SK-N-SH treated with all-trans-retinoic acid at 6 μM for 48 hours (cell line): Measurements from ENCODE around the gene ZBTB7C.

Experiments used
- ATAC-seq: fragments of 200-7000 bp; cut with Tn5 transposase; 3 replicates; pipeline ENCODE4 v1.9.1; 2020; ENCODE audit warnings: mild to moderate bottlenecking, moderate library complexity
- BACH2 ChIP-seq: fragments of 250-450 bp; sonication (Bioruptor Pico); IDR thresholded peaks from 2 replicates; pipeline ENCODE4 v1.9.0; 2021; ENCODE audit warnings: mild to moderate bottlenecking, borderline replicate concordance
- CSDC2 ChIP-seq: fragments of 250-450 bp; sonication (Bioruptor Pico); IDR thresholded peaks from 2 replicates; pipeline ENCODE4 v1.5.0; 2020; ENCODE audit warnings: mild to moderate bottlenecking, moderate library complexity
- CSRNP3 ChIP-seq: fragments of 250-450 bp; sonication (Bioruptor Pico); IDR thresholded peaks from 2 replicates; pipeline ENCODE4 v1.5.1; 2021; ENCODE audit warnings: mild to moderate bottlenecking, moderate library complexity
- ESRRG ChIP-seq: fragments of 250-450 bp; sonication (Bioruptor Pico); IDR thresholded peaks from 2 replicates; pipeline ENCODE4 v1.6.1; 2021; ENCODE audit warnings: mild to moderate bottlenecking
- GLIS3 ChIP-seq: fragments of 250-450 bp; sonication (Bioruptor Pico); IDR thresholded peaks from 2 replicates; pipeline ENCODE4 v1.5.0; 2020; ENCODE audit warnings: mild to moderate bottlenecking, moderate library complexity
- ISL1 ChIP-seq: fragments of 250-450 bp; sonication (Bioruptor Pico); IDR thresholded peaks from 2 replicates; pipeline ENCODE4 v2.1.2; 2022; ENCODE audit warnings: mild to moderate bottlenecking, moderate library complexity
- OSR1 ChIP-seq: fragments of 250-450 bp; sonication (Bioruptor Pico); IDR thresholded peaks from 2 replicates; pipeline ENCODE4 v1.8.0; 2022; ENCODE audit warnings: moderate library complexity, mild to moderate bottlenecking, inconsistent platforms
- PATZ1 ChIP-seq: fragments of 250-450 bp; sonication (Bioruptor Pico); IDR thresholded peaks from 2 replicates; pipeline ENCODE4 v1.8.0; 2020; ENCODE audit warnings: mild to moderate bottlenecking, moderate library complexity, borderline replicate concordance
- PPARA ChIP-seq: fragments of 250-450 bp; sonication (Bioruptor Pico); IDR thresholded peaks from 2 replicates; pipeline ENCODE4 v1.5.0; 2020; ENCODE audit warnings: mild to moderate bottlenecking, borderline replicate concordance
- RARB ChIP-seq: fragments of 250-450 bp; sonication (Bioruptor Pico); IDR thresholded peaks from 2 replicates; pipeline ENCODE4 v1.8.0; 2021; ENCODE audit warnings: mild to moderate bottlenecking, moderate library complexity
- SNAI2 ChIP-seq: fragments of 250-450 bp; sonication (Bioruptor Pico); IDR thresholded peaks from 2 replicates; pipeline ENCODE4 v1.5.0; 2020; ENCODE audit warnings: mild to moderate bottlenecking, moderate library complexity
- TCF4 ChIP-seq: fragments of 250-450 bp; sonication (Bioruptor Pico); IDR thresholded peaks from 2 replicates; pipeline ENCODE4 v1.8.0; 2021; ENCODE audit warnings: mild to moderate bottlenecking, moderate library complexity, borderline replicate concordance
- TOX ChIP-seq: fragments of 250-450 bp; sonication (Bioruptor Pico); IDR thresholded peaks from 2 replicates; pipeline ENCODE4 v1.8.0; 2021; ENCODE audit warnings: mild to moderate bottlenecking, moderate library complexity, borderline replicate concordance
- TSHZ2 ChIP-seq: fragments of 250-450 bp; sonication (Bioruptor Pico); IDR thresholded peaks from 2 replicates; pipeline ENCODE4 v1.5.0; 2020; ENCODE audit warnings: mild to moderate bottlenecking, moderate library complexity
- ZC3H10 ChIP-seq: fragments of 250-450 bp; sonication (Bioruptor Pico); IDR thresholded peaks from 2 replicates; pipeline ENCODE4 v1.5.1; 2021; ENCODE audit warnings: mild to moderate bottlenecking, moderate library complexity
- ZFP3 ChIP-seq: fragments of 250-450 bp; sonication (Bioruptor Pico); IDR thresholded peaks from 2 replicates; pipeline ENCODE4 v1.5.0; 2020; ENCODE audit warnings: mild to moderate bottlenecking, moderate library complexity
- ZFP30 ChIP-seq: fragments of 450-650 bp; formaldehyde crosslinking; IDR thresholded peaks from 2 replicates; pipeline ENCODE4 v1.5.0; 2022; ENCODE audit warnings: mild to moderate bottlenecking, moderate library complexity
- ZNF565 ChIP-seq: fragments of 450-650 bp; formaldehyde crosslinking; conservative IDR thresholded peaks from 2 replicates; pipeline ENCODE4 v1.5.0; 2020; ENCODE audit warnings: low read depth, mild to moderate bottlenecking, moderate library complexity
- ZNF70 ChIP-seq: fragments of 450-650 bp; formaldehyde crosslinking; IDR thresholded peaks from 2 replicates; pipeline ENCODE4 v1.5.0; 2020; ENCODE audit warnings: mild to moderate bottlenecking, moderate library complexity
- TF ChIP-seq, protein P1 (sequence below): fragments of 250-450 bp; sonication (Bioruptor Pico); IDR thresholded peaks from 2 replicates; pipeline ENCODE4 v1.8.0; 2021; ENCODE audit warnings: low read depth, mild to moderate bottlenecking, moderate library complexity, borderline replicate concordance

The ZBTB7C gene

DNA sequence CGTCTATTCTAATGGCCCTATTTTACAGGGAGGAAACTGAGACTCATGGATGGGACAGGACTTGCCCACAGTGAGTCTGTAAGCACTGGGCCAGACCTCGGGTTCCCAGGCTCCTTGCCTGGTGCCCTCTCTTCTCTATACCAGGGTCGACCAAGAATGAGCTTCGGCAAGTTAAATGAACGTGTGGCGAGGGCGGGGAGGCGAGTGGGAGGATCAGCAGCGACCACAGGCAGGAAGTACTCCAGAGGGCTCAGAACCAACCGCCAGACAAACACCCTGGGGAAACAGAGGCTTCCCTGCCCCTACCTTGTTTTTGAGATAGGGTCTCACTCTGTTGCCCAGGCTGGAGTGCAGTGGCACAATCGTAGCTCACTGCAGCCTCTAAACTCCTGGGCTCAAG, 301.0 kb downstream of the ZBTB7C start:
- TF ChIP-seq ZNF70 (CRISPR knock-in tag) (no peak), ISL1 (CRISPR knock-in tag) (no peak), CSDC2 (CRISPR knock-in tag) (no peak), BACH2 (CRISPR knock-in tag) (no peak), TOX (no peak), RARB (CRISPR knock-in tag) (no peak), ZFP30 (no peak), ZFP3 (no peak), OSR1 (no peak), ZNF565 (CRISPR knock-in tag) (no peak), CSRNP3 (CRISPR knock-in tag) (no peak), PPARA (CRISPR knock-in tag) (no peak), GLIS3 (CRISPR knock-in tag) (no peak), ZC3H10 (CRISPR knock-in tag) (no peak), ESRRG (CRISPR knock-in tag) (no peak), TSHZ2 (no peak)
- TF ChIP-seq, protein P1, sequence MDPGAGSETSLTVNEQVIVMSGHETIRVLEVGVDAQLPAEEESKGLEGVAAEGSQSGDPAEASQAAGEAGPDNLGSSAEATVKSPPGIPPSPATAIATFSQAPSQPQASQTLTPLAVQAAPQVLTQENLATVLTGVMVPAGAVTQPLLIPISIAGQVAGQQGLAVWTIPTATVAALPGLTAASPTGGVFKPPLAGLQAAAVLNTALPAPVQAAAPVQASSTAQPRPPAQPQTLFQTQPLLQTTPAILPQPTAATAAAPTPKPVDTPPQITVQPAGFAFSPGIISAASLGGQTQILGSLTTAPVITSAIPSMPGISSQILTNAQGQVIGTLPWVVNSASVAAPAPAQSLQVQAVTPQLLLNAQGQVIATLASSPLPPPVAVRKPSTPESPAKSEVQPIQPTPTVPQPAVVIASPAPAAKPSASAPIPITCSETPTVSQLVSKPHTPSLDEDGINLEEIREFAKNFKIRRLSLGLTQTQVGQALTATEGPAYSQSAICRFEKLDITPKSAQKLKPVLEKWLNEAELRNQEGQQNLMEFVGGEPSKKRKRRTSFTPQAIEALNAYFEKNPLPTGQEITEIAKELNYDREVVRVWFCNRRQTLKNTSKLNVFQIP (CRISPR knock-in tag): no peak
- no peak for ATAC-seq

DNA sequence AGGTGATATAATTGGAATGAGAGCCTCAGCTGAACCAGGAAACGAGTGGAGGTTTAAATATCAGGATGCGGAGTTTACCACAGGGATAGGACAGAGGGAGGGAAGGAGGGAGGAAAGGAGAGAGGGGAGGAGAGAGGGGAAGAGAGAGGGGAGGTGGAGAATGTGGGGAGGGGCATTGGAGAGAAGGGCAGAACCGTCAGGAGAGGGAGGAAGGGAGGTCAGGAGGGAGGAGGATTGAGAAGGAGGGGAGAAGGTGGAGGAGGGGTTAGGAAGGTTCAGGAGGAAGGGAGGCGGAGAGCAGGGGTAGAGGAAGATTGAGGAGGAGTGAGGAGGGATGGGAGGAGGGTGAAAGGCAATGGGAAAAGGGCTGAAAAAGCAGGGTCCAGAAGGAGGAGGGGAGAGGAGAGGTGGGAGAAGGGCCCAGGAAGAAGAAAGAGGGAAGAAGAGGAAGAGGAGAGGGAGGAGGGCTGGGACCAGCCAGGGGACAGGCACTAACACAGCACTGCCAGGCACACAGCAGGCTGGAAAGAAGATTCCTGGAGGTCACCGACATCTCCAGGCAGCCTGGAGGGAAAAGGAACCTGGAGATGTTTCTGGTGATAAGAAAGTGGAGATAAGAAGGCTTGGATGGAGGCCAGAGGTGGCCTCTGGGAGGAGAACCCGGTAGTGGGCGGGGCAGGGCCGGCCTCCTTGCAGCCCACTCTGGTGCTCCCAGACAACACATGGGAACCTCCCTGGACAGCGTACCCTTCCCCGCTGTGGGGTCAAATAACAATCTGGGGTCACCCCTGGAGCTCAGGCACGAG, 302.0 kb downstream of the ZBTB7C start:
- no peak for TF ChIP-seq CSDC2 (CRISPR knock-in tag)
- TF ChIP-seq ESRRG (CRISPR knock-in tag): no peak
- no peak; the same call in 1 of the 2 replicates for TF ChIP-seq TCF4 (CRISPR knock-in tag)
- TF ChIP-seq PATZ1 (CRISPR knock-in tag): no peak
- no peak for TF ChIP-seq ZC3H10 (CRISPR knock-in tag)
- no peak for TF ChIP-seq ZNF70 (CRISPR knock-in tag)
- ATAC-seq: no peak

GRCh38 chr18:48106498-48106897, 302.7 kb downstream of the ZBTB7C start:
- TF ChIP-seq CSDC2 (CRISPR knock-in tag) (no peak), ZNF565 (CRISPR knock-in tag) (no peak), PPARA (CRISPR knock-in tag) (no peak)
- no peak for ATAC-seq

- ATAC-seq: no peak
- no peak for TF ChIP-seq ZNF565 (CRISPR knock-in tag)
- TF ChIP-seq TSHZ2: no peak
- no peak for TF ChIP-seq CSRNP3 (CRISPR knock-in tag)
- no peak for TF ChIP-seq SNAI2 (CRISPR knock-in tag)
- no peak for TF ChIP-seq ESRRG (CRISPR knock-in tag)
- TF ChIP-seq PPARA (CRISPR knock-in tag): no peak
- no peak for TF ChIP-seq BACH2 (CRISPR knock-in tag)
- TF ChIP-seq RARB (CRISPR knock-in tag): no peak
- TF ChIP-seq ZFP30: no peak
- TF ChIP-seq TOX: no peak
- no peak for TF ChIP-seq ISL1 (CRISPR knock-in tag)
- TF ChIP-seq, all 23 proteins: peak for 0
Measured at GRCh38 chr18:48105317-48105716, 303.9 kb downstream of the ZBTB7C start.
